ENCODE data around the gene TSPAN3. TPM values are rescaled to one million over a fixed set of nuclear protein-coding genes. Genes with fewer than 3 reads are reported as not detected.

The TSPAN3 gene
- total and polyA plus RNA-seq, 2 donors (not counting 3 experiments of a cell fraction or from before 2014, with no cell fraction given): 215 to 606 TPM

- Histone ChIP-seq H3K9me3 (replicated peaks; ENCODE audit: control insufficient read depth, insufficient read depth, low read length) (no peaks in the 10 kb centered on the region), H3K27me3 (ENCODE audit: control insufficient read depth in 2 of 2, insufficient read depth in 2 of 2, low read length in 2 of 2) (no peaks in the 10 kb centered on the region), H3K4me3 (replicated peaks in 1 of 3; ENCODE audit: insufficient read depth in 1 of 3, low read depth in 1 of 3, low read length in 3 of 3) (no peak overlapping the region), H2AFZ (ENCODE audit: low read depth, low read length) (no peak overlapping the region), H4K20me1 (replicated peaks; ENCODE audit: control insufficient read depth, extremely low read depth, insufficient read depth, low read length) (no peaks in the 10 kb centered on the region), H3K79me2 (ENCODE audit: control insufficient read depth, insufficient read depth, low read length) (no peaks in the 10 kb centered on the region), H3K4me2 (ENCODE audit: insufficient read depth, low read length) (no peak overlapping the region), H3K4me1 (ENCODE audit: control insufficient read depth, extremely low read depth, insufficient read depth, low read length) (peaks cover 3% of the 10 kb centered on the region), H3K9me1 (replicated peaks; ENCODE audit: control insufficient read depth, extremely low read depth, insufficient read depth, low read length) (no peaks in the 10 kb centered on the region), H3K36me3 (ENCODE audit: control insufficient read depth in 2 of 2, extremely low read depth in 1 of 2, insufficient read depth in 2 of 2, low read length in 2 of 2) (no peaks in the 10 kb centered on the region), H3K9ac (replicated peaks; ENCODE audit: extremely low read depth, insufficient read depth, low read length) (no peak overlapping the region), H3K27ac (ENCODE audit: insufficient read depth, low read depth, low read length) (no peak overlapping the region)
- dilution Hi-C loops (cut with MboI; ENCODE audit: extremely low pct_ligation_motif_present, low sequenced_read_pairs) (no loop called here), intact Hi-C loops (cut with micrococcal nuclease) (no loop called here)
- ChIA-PET POLR2A (no interaction called here), CTCF (interaction anchor here (1.5 to 3.3 kb wide), 4 partner anchors 9 to 512 kb away, joined by 4 to 14 read pairs (median 8); no protein-coding TSS in a partner anchor)
- no TSS peak for BruUV-seq (replicated peaks)
- DNase-seq (ENCODE audit: low read depth, low spot score) (no peak), FAIRE-seq (no peak)
- no peak for TF ChIP-seq JUN (IDR thresholded peaks at IDR 0.05; ENCODE audit: borderline replicate concordance, insufficient read depth, insufficient read length, low read depth)
- TF ChIP-seq EZH2 (IDR thresholded peaks at IDR 0.05; ENCODE audit: borderline replicate concordance, low read depth, low read length, severe bottlenecking): no peak
- no peak for TF ChIP-seq MYC (IDR thresholded peaks at IDR 0.05; ENCODE audit: low read depth, low read length)
- no peak for TF ChIP-seq CTCF (IDR thresholded peaks at IDR 0.05; ENCODE audit: extremely low read depth in 1 of 2, insufficient read depth in 1 of 2, low read depth in 1 of 2, low read length in 2 of 2)
- TF ChIP-seq POLR2A (IDR thresholded peaks at IDR 0.05; ENCODE audit: low read depth, low read length): no peak
- no peak for TF ChIP-seq MAX (IDR thresholded peaks at IDR 0.05; ENCODE audit: insufficient read depth, insufficient read length)
- TF ChIP-seq GATA2 (IDR thresholded peaks at IDR 0.05; ENCODE audit: insufficient read depth, insufficient read length, low read depth, low read length): no peak
- TF ChIP-seq FOS (IDR thresholded peaks at IDR 0.05; ENCODE audit: borderline replicate concordance, insufficient read depth, low read length): no peak
- no peak for TF ChIP-seq POLR2AphosphoS5 (IDR thresholded peaks at IDR 0.05; ENCODE audit: insufficient read depth, low read depth, low read length)
Observed at GRCh38 chr15:77031376-77032050, 39.4 kb downstream of the TSPAN3 start.

All from endothelial cell of umbilical vein (primary cell).